HepG2 (cell line): ENCODE measurements around the gene KLHL21. TPM values are rescaled to one million over a fixed set of nuclear protein-coding genes. Genes with fewer than 3 reads are reported as not detected.

Experiments
- AKAP8 ChIP-seq: sonication (generic); formaldehyde crosslinking; IDR thresholded peaks from 2 replicates; pipeline ENCODE4 v1.5.1; 2020; ENCODE audit warnings: mild to moderate bottlenecking, missing genetic modification reagents
- FOXC1 ChIP-seq: sonication (generic); formaldehyde crosslinking; IDR thresholded peaks from 2 replicates; pipeline ENCODE4 v1.8.0; 2022; ENCODE audit warnings: mild to moderate bottlenecking, missing genetic modification reagents, borderline replicate concordance
- GATAD1 ChIP-seq: IDR thresholded peaks from 2 replicates; pipeline ENCODE4 v1.6.1; 2016; ENCODE audit warnings: missing genetic modification reagents, missing compliant biosample characterization
- GMEB2 ChIP-seq: IDR thresholded peaks from 2 replicates; pipeline ENCODE4 v1.6.1; 2016; ENCODE audit warnings: missing biosample characterization, missing genetic modification reagents, low read depth
- HNRNPLL ChIP-seq: fragments of 200-400 bp; formaldehyde crosslinking; IDR thresholded peaks from 2 replicates; pipeline ENCODE4 v1.6.1; 2017; ENCODE audit warnings: mild to moderate bottlenecking, low read depth, low read length; ENCODE audit not compliant: poor library complexity, severe bottlenecking
- HOXA9 ChIP-seq: sonication (generic); formaldehyde crosslinking; IDR thresholded peaks from 2 replicates; pipeline ENCODE4 v1.8.1; 2022; ENCODE audit warnings: missing genetic modification reagents, mild to moderate bottlenecking, moderate library complexity, borderline replicate concordance
- KDM5B ChIP-seq: sonication (generic); formaldehyde crosslinking; IDR thresholded peaks from 2 replicates; pipeline ENCODE4 v1.4.0; 2020; ENCODE audit warnings: missing genetic modification reagents, mild to moderate bottlenecking, borderline replicate concordance
- NCOA2 ChIP-seq: sonication (generic); formaldehyde crosslinking; IDR thresholded peaks from 2 replicates; pipeline ENCODE4 v1.8.0; 2022; ENCODE audit warnings: inconsistent platforms
- RAD21 ChIP-seq: fragments of 450-650 bp; formaldehyde crosslinking; IDR thresholded peaks from 2 replicates; pipeline ENCODE4 v1.5.0; 2020; ENCODE audit warnings: mild to moderate bottlenecking
- RBM39 ChIP-seq: fragments of 200-400 bp; formaldehyde crosslinking; IDR thresholded peaks from one replicate; pipeline ENCODE4 v1.6.1; 2018; ENCODE audit warnings: antibody characterized with exemption, mild to moderate bottlenecking, low read depth, low read length; ENCODE audit not compliant: poor library complexity, severe bottlenecking
- SALL1 ChIP-seq: sonication (generic); formaldehyde crosslinking; IDR thresholded peaks from 2 replicates; pipeline ENCODE4 v1.8.0; 2022; ENCODE audit warnings: mild to moderate bottlenecking, missing genetic modification reagents
- TERF1 ChIP-seq: sonication (generic); formaldehyde crosslinking; IDR thresholded peaks from 2 replicates; pipeline ENCODE4 v1.8.0; 2022; ENCODE audit warnings: mild to moderate bottlenecking, missing genetic modification reagents, moderate library complexity
- TP53 ChIP-seq: sonication (generic); formaldehyde crosslinking; conservative IDR thresholded peaks from 2 replicates; pipeline ENCODE4 v1.4.0; 2020; ENCODE audit warnings: missing genetic modification reagents
- U2AF2 ChIP-seq: fragments of 200-400 bp; formaldehyde crosslinking; IDR thresholded peaks from 2 replicates; pipeline ENCODE4 v1.6.1; 2017; ENCODE audit warnings: low read depth, mild to moderate bottlenecking, low read length
- ZBTB1 ChIP-seq: sonication (generic); formaldehyde crosslinking; IDR thresholded peaks from 2 replicates; pipeline ENCODE4 v1.4.0; 2020; ENCODE audit warnings: missing genetic modification reagents, borderline replicate concordance
- ZGPAT ChIP-seq: IDR thresholded peaks from 2 replicates; pipeline ENCODE4 v1.6.1; 2016; ENCODE audit warnings: mild to moderate bottlenecking
- ZNF224 ChIP-seq: sonication (generic); formaldehyde crosslinking; IDR thresholded peaks from 2 replicates; pipeline ENCODE4 v1.5.0; 2020; ENCODE audit warnings: mild to moderate bottlenecking, missing genetic modification reagents
- ZNF260 ChIP-seq: sonication (generic); formaldehyde crosslinking; IDR thresholded peaks from 2 replicates; pipeline ENCODE4 v1.4.0; 2020; ENCODE audit warnings: missing genetic modification reagents, low read depth, mild to moderate bottlenecking, borderline replicate concordance
- ZNF460 ChIP-seq: sonication (generic); formaldehyde crosslinking; IDR thresholded peaks from 2 replicates; pipeline ENCODE4 v1.5.1; 2020; ENCODE audit warnings: missing genetic modification reagents, mild to moderate bottlenecking, borderline replicate concordance
- ZNF484 ChIP-seq: sonication (generic); formaldehyde crosslinking; IDR thresholded peaks from 2 replicates; pipeline ENCODE4 v1.5.1; 2020; ENCODE audit warnings: mild to moderate bottlenecking, low read depth, missing genetic modification reagents, borderline replicate concordance
- ZNF747 ChIP-seq: sonication (generic); formaldehyde crosslinking; IDR thresholded peaks from 2 replicates; pipeline ENCODE4 v1.8.1; 2023; ENCODE audit warnings: missing genetic modification reagents, mild to moderate bottlenecking, borderline replicate concordance
- ZNF878 ChIP-seq: sonication (generic); formaldehyde crosslinking; IDR thresholded peaks from 2 replicates; pipeline ENCODE4 v1.8.1; 2023; ENCODE audit warnings: mild to moderate bottlenecking, missing genetic modification reagents, moderate library complexity
- polyA plus RNA-seq, 8 experiments: library from polyadenylated mRNA; depleted of rRNA in 3 of 8; stranded (reverse) in 7 of 8; unstranded in 1 of 8; fragments of >200 nt; fragmentation: Illumina TruSeq in 4 of 8; extraction: Trizol in 4 of 8; gene quantifications; 2 replicates each; pipeline versions ENCODE4 v1.2.1 to v1.2.3, GENCODE V29; 2011 to 2016; ENCODE audit warnings: low read depth in 4 of 8, missing spikeins in 1 of 8, mixed read lengths in 1 of 8; ENCODE audit not compliant: insufficient read depth in 1 of 8
- total RNA-seq, 5 experiments: library from RNA; depleted of rRNA; stranded (reverse); fragments of >200 nt; fragmentation: Illumina TruSeq; extraction: Trizol; gene quantifications; 2 replicates each; pipeline ENCODE4 v1.2.3, GENCODE V29; 2016; ENCODE audit warnings: low read depth in 1 of 5
- TF ChIP-seq, protein P1 (sequence below): sonication (generic); formaldehyde crosslinking; IDR thresholded peaks from 2 replicates; pipeline ENCODE4 v1.8.0; 2022; ENCODE audit warnings: missing genetic modification reagents, mild to moderate bottlenecking, inconsistent platforms, borderline replicate concordance
- TF ChIP-seq, protein P2 (sequence below): fragments of 450-650 bp; IDR thresholded peaks from 2 replicates; pipeline ENCODE4 v1.6.1; 2017

Gene KLHL21
- total and polyA plus RNA-seq, 2 of the 13 experiments (the other 11 are each of a cell fraction or from before 2014, with no cell fraction given), result 14.8 to 25.0 TPM

GRCh38 chr1:6603915-6604558 is 1.4 kb upstream of the KLHL21 start (continued):
- TF ChIP-seq ZNF460 (no peak), KDM5B (CRISPR knock-in tag) (peak; percentile 89), SALL1 (CRISPR knock-in tag) (peak; percentile 83), AKAP8 (CRISPR knock-in tag) (no peak), FOXC1 (no peak), GATAD1 (CRISPR knock-in tag) (peak; percentile 67), ZNF260 (CRISPR knock-in tag) (no peak), RBM39 (no peak), NCOA2 (CRISPR knock-in tag) (peak; percentile 67), GMEB2 (CRISPR knock-in tag) (no peak), TERF1 (no peak), ZNF878 (CRISPR knock-in tag) (no peak; the same call in 1 of the 2 replicates), HOXA9 (no peak), RAD21 (CRISPR knock-in tag) (no peak), ZGPAT (CRISPR knock-in tag) (peak; percentile 89), TP53 (CRISPR knock-in tag) (no peak), ZBTB1 (CRISPR knock-in tag) (no peak), U2AF2 (no peak), HNRNPLL (peak; percentile 26), ZNF224 (CRISPR knock-in tag) (no peak), ZNF484 (CRISPR knock-in tag) (no peak), ZNF747 (CRISPR knock-in tag) (no peak)
- TF ChIP-seq, protein P1, sequence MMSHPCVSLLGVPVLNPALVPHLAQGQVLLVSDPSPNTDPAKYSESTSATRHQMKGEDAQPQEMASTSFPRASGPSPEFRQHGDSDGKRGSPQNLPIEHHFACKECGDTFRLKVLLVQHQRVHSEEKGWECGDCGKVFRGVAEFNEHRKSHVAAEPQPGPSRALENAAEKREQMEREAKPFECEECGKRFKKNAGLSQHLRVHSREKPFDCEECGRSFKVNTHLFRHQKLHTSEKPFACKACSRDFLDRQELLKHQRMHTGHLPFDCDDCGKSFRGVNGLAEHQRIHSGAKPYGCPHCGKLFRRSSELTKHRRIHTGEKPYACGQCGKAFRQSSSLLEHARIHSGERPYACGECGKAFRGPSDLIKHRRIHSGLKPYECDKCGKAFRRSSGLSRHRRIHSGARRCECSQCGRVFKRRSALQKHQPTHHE (CRISPR knock-in tag), result no peak; the same call in 1 of the 2 replicates
- TF ChIP-seq, protein P2, sequence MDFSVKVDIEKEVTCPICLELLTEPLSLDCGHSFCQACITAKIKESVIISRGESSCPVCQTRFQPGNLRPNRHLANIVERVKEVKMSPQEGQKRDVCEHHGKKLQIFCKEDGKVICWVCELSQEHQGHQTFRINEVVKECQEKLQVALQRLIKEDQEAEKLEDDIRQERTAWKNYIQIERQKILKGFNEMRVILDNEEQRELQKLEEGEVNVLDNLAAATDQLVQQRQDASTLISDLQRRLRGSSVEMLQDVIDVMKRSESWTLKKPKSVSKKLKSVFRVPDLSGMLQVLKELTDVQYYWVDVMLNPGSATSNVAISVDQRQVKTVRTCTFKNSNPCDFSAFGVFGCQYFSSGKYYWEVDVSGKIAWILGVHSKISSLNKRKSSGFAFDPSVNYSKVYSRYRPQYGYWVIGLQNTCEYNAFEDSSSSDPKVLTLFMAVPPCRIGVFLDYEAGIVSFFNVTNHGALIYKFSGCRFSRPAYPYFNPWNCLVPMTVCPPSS, result no peak
